GM21825 (cell line): ENCODE measurements around the gene STIM1.

Source experiments
- ATAC-seq: cut with Tn5 transposase; IDR thresholded peaks from one replicate; pipeline ENCODE4 v1.9.1; 2021; ENCODE audit warnings: mild to moderate bottlenecking, moderate library complexity; ENCODE audit not compliant: unreplicated experiment

The STIM1 gene

DNA sequence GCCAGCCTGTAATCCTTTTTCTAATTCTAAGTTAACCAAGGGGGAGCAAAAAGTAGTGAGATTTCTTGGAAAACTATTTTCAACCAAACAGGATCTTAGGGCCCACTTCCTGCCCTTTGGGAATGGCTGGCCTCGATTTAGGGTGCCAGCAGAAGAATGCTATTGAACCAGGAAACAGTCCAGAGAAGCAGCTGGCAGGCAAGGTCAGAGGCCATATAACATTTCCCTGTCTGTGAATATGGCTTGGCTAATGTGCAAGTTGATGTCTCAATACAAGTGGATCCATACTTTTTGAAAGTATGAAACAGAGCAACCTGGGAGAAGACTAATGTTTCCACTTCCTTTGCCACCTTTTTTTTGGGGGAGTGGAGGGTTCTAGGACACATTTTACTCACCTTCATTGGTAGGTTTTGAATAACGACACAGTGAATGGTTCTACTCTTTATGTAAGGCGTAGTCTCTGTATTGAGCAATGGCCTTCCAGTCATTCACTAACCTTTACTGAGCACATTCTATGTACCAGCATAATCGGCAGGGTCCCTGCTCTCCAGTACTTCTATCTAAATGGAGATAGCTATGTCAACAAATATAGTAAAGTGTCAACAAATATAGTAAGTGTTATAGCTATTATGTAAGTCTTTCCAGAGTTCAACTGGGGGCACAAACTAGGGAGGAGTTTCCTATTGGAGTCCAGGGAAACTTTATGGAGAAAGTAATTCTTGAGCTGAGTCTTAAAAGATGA lies 204.9 kb downstream of the STIM1 start:
- ATAC-seq: no peak

- ATAC-seq: no peak
Measured at GRCh38 chr11:4061700-4062099, 206.2 kb downstream of the STIM1 start.

- no peak for ATAC-seq
Measured at GRCh38 chr11:4063348-4063747, 207.9 kb downstream of the STIM1 start.

DNA sequence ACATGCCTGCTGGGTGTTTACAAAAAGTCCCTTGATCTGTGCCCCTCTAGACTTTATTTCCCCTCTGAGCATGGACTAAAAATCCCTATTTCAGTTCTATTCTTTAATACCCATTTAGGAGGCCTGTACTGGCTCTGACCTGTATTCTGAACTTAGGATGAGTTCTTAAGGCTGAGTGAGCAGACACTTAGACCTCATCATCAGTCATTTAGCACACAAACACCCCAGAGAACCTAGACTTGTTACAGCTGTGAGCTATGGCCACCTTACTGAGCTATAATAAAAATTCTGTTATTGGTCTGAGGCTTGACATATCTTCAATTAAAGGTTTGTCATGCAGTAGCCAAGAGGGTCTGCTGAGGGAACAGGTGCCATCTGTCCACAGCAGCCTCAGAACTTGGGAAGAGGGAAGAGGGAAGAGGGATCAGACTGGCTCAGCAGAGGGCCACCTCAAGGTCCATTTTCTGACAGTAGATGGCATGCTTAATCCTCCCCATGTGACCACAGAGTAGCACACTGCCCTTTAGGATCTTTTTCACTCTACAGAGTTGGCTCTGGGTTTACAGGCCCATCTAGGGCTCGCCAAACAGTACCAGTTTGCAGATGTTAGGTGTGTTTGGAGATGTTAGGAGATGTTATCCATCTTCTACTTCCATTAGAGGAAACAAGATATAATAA lies 209.0 kb downstream of the STIM1 start:
- ATAC-seq: no peak

DNA sequence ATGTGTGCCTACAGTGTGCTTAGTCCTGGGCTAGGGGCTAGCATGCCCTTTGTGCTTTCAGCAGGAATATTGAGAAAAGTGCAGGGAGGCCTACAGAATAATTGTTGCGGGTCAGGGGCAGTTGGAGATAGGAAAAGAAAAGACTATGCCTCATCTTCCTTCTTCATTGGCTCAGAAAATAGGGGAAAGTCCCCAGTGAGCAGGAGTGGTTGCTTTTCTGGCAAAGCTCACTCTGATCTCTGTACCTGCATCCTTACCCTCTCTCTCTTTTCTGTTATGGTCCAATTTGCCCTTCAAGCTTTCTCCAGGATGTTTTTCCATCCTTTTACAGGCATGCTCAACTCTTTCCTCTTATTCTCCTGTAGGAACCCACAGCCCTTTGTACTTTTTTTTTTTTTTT lies 209.6 kb downstream of the STIM1 start:
- ATAC-seq: no peak

GRCh38 chr11:4065601-4066377 lies 210.3 kb downstream of the STIM1 start:
- no peak for ATAC-seq

- ATAC-seq: no peak
Measured at GRCh38 chr11:4066910-4067309, 211.4 kb downstream of the STIM1 start.

DNA sequence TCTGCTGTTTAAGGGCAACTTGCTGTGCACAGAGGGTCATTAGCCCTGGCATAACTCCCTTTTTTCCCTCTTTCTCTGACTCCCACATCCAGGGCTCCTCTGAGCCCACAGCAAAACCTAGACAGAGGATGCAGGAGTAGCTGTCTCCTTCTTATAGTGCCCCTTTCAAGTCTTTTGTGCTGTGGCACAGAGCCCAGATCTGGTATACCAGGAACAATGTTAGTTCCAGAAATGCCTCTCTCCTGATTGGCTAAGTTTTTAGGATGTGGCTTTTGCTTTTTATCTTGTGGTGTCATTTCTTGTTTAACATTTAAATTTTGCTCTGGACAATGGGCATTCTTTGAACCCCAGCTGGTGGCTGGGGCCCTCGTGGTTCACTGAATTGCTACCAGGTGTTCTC lies 213.5 kb downstream of the STIM1 start:
- ATAC-seq: no peak

DNA sequence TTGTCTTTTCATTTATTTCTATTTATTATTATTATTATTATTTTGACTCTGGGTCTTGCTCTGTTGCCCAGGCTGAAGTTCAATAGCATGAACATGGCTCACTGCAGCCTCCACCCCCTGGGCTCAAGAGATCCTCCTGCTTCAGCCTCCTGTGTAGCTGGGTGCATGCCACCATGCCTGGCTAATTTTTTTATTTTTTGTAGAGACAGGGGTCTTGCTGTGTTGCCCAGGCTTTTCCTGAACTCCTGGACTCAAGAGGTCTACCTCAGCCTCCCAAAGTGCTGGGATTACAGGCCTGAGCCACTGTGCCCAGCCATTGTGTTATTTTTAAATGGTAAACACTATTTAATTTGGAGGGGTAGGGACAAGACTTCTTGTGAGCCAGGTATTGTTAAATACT lies 215.9 kb downstream of the STIM1 start:
- ATAC-seq: no peak

DNA sequence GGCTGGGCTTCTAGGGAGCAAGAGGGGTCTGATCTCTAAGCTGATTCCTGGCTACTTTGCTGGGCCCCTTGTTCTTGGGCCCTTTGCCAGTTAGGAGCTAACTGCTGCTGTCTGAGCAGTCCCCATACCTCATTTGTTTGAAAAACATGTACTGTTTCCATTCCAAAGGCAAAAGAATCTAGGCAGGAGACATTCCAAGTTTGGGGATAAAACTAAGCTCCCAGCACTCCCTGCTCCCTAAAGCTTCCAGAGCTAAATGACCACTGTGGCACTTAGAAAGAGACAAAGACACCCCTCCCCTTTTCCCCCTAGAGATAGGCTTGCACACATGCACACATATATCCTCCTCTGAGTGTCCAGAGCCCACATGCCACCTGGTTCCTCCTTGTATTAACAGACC lies 216.4 kb downstream of the STIM1 start:
- ATAC-seq: no peak

GRCh38 chr11:4072668-4073285 lies 217.3 kb downstream of the STIM1 start:
- no peak for ATAC-seq

- no peak for ATAC-seq
Measured at GRCh38 chr11:4074266-4074665, 218.8 kb downstream of the STIM1 start.

DNA sequence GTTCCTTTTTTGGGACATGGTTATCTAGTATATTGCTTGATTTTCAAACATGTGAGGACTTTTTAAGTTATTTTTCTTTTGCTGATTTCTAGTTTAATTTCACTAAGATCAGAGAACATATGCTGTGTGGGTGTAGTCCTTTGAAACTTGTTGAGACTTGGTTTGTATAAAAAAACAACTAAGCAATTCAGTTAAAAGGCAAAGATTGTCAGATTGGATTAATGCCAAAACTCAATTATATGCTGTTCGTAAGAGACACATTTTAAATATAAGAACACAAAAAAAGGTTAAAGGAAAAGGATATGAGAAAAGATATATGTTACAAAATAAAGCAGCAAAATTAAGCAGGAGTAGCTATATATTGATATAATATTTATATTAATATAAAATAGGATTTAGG lies 221.3 kb downstream of the STIM1 start:
- ATAC-seq: no peak

- ATAC-seq: no peak
Measured at GRCh38 chr11:4083198-4083597, 227.7 kb downstream of the STIM1 start.

GRCh38 chr11:4084406-4085125 lies 229.1 kb downstream of the STIM1 start:
- no peak for ATAC-seq

DNA sequence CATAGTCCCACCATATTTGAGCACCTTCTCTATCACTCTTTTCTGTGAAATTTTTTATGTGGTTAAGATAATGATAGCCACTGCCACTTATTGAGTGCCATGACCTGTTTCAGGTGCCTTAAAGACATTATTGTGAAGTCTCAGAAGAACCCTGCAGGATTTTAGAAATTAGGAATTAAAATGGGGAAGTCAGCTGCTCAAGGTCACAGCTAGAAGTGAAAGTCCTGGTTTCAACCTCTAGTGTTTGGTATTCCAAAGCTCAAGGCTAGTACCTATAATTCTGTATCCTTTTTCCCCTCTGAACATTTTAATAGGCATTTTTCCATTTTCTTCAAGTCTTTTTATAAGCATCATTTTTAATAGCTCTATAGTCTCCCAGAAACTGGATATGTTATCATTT lies 230.1 kb downstream of the STIM1 start:
- ATAC-seq: no peak

DNA sequence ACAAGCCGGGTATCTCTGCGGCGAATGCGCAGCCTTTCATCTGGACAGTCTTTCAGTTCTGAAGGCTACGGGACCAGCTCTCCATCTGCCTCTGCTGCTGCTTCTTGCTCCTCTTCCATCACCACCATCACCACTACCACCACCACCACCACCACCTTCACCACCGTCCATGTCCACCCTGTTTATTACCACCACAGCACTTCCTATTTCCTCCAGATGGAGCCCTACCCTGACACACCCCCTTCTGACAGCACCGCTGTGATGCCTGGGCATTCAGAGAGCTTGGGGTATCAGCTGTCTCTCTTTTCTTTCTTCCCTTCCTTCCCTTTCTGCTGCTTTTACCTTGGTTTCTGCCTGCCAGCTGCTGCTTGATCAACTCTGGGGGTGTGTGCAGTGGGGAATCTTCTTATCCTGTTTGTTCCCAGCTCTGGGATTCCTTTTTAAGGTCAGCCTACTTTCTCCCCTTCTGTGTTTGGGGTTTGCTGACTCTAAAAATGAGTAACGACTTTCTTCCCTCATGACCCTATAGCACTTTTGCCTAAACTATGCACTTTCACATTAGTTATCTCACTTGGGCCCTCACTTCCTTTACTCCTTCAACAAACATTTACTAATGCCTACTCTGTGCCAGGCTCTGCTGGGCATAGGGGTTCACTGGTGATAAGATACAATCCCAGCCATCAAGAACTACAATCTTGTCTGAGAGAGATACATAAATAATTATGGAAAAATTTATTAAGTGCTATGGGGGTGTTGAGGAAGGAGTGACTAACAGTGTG lies 231.3 kb downstream of the STIM1 start:
- ATAC-seq: no peak

DNA sequence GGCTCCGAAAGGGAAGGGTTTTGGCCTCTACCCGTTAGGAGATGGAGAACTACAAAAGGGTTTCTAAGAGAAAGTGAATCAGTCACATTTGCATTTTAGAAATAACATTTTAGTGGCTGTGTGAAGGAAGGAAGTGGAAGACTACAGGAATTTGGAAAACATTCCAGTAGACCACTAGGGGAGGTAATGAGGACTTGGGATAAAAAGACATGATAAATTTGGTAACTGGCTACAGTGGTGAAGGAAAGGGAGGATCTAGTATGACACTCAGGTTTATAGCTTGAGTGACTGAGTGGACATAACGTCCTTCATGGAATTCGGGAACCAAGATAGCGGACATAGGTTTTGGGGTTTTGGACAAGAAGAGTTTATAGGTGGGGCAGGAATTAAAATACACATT lies 232.1 kb downstream of the STIM1 start:
- ATAC-seq: no peak

DNA sequence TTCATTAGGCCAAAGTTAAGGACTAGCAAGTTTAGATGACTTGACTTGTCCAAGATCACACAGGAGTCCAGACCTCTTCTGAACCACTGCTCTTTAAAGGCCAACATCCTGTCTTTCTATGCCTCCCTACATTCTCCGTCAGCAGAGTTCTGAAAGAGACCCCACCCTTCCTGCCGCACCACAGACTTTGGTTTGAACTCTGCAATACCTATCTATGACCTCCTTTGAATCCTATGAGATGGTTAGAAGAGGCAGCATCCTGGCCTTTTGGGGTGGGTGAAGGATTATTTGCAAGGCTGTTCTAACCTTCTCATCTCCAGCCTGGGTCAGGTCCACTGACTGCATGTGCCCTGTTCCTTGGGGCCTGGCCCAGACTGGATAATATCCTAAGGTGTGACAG lies 234.8 kb downstream of the STIM1 start:
- ATAC-seq: no peak

DNA sequence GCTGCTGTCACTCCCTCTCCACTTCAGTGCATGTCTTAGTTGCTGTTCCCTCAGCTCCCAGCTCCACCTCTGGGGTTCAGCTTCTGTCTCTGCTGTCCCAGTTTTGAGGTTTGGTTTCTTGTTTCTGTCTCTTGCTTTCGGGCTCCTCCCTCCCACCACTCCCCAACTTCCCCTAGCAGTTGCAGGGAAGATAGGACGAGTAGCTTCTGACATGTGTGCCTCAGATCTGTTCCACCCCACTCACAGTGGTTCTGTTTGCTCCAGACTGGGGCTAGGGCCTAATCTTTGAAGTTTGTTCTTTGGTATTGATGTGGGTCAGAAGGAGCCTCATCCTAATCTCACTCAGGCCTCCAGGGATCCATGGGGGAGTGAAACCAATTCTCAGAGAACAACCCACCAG lies 236.6 kb downstream of the STIM1 start:
- no peak for ATAC-seq
